Daoy (cell line): ENCODE data around the gene WFS1. TPM values are rescaled to one million over a fixed set of nuclear protein-coding genes. Genes with fewer than 3 reads are reported as not detected.

Experiments used
- DNase-seq: peaks from one replicate; pipeline ENCODE4 v3.0.0-alpha.2; 2015; ENCODE audit warnings: low read depth
- total RNA-seq: library from RNA; depleted of rRNA; stranded (reverse); fragments of >200 nt; shearing (Covaris generic); gene quantifications from 2 replicates; pipeline ENCODE4 v1.2.3, GENCODE V29; 2014

WFS1 gene
- total RNA-seq, 1 experiment from 2014 or later, result 19.3 TPM

DNA sequence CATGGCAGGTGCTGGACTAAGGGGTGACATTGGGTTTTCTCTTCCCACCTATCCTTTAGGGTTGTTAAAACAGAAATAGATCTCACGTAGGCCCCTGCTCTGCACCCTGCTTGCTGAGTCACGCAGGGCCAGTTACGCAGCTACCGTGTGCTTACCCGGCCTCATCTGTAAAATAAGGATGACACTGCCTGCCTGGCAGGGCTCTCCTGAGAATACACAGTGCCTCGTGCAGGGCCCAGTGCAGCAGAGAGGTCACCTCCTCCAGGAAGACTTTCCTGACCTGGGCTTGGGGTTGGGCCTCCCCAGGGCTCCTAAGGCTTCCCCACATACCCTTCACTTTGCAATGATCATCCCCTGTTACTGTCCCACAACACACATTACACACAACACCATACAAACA lies 35.7 kb upstream of the WFS1 start:
- DNase-seq, result no peak

DNA sequence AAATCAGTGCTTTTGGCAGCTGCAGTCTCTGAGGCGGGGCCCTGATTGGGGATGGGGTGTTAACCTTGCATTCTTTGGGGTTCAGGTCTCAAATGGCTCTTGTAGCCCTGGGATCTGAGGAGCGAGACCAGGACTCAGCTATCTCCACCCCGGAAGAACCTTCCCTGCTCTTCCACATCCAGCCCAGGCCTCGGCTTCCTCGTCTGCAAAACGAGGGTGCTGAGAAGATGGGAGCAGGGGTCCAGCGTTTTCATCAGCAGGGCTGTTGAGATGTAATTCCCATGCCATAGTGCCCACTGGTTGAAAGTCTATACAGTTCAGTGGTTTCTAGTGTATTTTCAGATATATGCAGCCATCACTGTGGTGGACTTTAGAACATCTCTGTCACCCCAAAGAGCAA lies 34.6 kb upstream of the WFS1 start:
- no peak for DNase-seq

DNA sequence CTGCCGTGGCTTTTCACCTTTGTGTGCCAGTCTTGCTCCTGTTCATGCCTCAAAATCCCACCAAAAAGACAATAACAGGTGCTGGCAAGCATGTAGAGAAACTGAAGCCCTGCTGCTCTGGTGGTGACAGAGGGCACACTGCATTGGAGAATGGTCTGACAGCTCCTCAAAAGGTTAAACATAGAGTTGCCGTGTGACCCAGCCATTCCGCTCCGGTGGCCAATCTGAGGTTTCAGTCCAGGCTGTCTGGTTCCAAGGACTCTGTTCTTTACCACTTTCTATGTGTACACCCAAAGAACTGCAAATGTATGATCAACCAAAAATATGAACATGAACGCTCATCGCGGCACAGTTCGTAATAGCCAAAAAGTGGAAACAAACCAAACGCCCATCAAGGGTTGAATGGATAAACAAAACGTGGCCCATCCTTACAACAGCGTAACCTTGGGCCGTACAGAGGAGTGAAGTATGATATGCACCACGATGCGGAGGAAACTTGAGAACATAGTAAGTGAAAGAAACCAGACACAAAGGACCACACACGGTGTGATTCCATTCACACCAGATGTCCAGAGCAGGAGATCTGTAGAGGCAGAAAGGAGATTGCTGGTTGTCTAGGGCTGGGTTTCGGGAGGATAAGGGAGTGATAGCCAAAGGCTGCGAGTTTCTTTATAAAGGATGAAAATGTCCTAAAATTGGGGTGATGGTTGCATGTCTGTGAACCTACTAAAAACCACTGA lies 33.6 kb upstream of the WFS1 start:
- no peak for DNase-seq

DNA sequence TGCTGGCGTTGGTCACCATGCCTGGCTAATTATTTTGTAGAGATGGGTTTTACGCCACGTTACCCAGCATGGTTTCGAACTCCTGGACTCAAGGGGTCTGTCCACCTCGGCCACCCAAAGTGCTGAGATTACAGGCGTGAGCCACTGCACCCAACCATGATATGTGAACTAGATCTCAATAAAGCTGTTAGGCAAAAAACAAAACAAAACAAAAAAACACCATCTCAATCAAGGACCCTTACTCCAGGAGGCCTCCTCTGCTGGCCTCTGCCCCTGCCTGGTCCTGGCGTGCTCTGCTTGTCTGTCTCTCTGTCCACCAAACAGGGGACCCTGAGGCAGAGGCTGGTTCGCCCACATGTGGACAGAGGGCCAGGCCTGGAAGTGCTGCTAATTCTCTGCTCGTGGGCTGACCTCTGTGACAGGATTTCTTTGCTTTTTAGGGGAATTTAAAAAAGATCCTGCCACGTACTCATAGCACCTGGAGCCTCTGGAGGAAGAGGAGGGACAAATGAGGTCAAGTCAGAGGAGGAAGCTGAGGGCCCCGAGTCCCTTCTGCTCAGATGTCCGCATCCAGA lies 32.7 kb upstream of the WFS1 start:
- DNase-seq, result no peak

DNA sequence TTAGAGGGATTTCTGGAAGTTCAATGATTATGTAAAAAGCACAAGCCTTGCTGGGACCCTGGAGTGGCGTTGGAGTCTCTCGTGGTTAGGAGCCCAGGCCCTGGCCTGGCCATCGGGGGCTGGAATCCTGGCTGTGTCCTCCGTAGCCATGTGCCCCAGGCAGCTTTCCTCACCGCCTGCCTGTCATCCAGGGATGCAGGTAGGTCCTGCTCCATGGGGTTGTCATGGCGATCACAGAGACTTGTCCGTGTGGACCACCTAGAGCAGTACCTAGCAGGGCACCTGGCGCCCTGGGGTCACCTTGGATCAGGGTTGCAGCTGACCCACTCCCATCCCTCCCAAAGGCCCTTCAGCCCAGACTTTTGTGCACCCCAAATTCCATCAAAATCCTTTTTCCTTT lies 30.2 kb upstream of the WFS1 start:
- DNase-seq, result no peak

DNA sequence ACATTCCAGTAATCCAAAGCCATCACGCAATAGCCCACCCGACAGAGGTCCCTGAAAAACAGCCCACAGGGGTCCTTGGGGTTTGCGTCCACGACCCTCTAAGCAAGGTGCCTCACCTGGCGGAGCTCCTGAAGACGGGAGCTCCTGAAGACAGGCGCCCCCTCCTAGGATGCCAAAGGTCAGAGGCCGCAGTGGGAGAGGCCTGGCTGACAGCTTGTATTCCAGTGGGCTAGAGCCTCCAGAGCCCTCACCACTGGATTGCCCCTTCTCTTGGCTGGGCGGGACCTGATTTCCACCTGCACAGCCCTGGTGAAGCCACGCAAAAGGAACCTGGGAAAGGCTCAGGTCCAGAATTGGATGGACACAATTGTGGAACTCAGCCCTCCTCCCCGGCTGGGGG lies 29.7 kb upstream of the WFS1 start:
- no peak for DNase-seq

DNA sequence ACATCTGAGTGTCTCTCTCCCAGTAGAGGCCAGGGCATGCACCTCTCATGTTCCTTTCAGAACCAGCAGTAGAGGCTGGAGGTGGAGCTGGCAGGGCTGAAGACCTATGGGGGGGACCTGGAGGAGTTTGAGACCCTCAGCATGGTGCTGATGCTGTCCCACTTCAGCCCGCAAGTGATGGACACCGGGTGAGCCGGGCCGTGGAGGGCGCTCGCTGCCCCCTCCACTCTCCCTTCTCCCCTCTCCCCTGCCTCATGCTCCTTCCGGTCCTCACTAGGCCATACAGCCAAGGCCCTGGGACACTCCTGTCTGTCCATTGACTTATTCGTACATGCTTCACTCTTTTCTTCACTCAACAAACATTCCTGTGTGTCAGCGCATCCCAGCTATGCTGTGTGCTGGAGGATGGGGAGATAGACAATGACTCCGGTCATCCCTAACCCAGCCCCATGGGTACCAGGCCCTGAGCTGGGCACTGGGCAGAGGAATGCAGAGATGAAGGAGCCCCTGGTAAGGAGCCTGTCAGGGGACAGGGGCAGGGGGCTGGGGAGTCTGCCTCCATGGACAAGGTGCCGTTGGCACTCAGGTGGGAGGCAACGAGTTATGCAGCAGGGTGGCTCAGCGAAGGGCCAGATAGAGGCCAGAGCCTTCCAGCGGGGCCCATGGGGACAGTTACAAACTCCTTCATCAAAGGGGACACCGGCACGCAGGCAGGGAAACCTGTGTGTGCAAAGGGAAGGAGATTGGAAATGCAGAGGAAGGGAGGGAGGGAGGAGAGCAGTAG lies 28.4 kb upstream of the WFS1 start:
- DNase-seq, result no peak

DNA sequence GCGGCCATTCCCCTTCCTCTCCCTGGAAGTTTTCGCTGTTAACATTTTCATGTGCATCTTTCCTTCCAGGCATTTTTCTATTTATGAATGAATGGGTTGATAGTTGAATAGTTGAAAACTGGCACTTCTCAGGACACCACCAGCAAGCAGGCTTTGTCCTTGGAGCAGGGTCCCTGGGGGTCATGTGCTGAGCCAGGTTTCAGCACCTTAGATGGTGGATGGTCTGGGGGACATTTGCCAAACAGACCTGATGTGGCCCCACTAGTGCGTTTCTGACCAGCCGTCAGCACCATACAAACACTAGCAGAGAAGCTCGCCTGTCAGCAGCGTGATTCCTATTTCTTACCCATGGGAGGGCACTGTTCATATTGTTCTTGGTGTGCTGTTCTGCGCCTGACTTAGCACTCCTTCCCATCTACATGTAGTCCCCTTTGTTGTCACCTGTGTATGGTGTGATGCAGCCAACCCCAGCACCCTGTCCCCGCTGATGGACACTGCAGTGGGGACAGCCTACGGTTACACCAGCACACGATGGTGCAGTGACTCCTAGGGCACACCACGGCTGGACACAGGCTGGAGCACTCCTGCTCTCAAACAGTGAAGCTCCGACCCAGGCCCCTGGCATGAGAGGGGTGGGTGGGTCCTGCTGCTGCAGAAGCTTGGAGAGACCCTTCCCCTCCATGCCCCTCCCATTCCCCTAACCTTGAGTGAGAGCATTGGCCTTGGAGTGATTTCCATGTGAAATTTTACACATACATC lies 27.2 kb upstream of the WFS1 start:
- no peak for DNase-seq

DNA sequence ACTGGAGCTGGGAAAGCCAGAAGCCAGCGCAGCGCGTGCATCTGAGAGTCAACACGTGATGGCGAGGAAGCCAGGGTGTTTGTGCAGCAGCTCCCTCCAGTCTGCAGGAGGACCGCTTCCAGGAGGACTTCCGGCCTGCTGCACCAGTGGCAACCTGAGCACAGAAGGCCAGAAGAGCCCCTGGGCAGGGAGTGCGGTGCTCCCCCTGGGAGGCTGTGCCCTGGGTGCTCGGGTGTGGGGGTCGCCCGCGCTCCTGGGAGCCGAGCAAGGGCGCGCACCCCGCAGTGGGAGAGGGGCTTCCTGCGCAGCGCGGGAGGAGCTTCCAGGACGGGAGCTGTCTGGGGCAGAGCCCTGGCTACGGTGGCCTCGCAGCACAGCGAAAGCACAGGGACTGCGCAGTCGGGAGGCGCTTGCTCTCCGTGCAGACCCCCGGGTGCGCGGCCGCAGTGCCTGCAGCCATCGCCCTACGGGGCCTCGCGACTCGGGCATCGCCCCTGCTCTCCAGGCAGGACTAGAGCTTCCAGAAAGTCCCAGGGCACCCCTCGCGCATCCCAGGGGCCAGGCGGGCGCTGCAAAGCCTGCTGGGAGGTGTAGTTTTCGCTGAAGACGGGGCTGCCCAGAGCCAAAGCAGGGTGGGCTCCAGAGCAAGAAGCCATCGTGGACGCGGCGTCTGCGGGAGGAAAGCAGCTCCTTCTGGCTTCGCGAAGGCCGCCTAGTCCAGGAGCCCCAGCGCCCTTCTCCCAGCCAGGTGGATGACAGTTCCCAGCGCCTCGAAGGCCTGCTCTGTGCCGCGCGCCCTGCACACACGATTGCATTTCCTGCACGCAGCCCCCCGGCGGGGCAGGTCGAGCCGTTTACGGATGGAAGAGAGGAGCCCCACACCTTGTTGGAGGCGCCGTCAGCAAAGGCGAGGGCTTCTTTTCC lies 24.1 kb upstream of the WFS1 start:
- peak; percentile 27 for DNase-seq

DNA sequence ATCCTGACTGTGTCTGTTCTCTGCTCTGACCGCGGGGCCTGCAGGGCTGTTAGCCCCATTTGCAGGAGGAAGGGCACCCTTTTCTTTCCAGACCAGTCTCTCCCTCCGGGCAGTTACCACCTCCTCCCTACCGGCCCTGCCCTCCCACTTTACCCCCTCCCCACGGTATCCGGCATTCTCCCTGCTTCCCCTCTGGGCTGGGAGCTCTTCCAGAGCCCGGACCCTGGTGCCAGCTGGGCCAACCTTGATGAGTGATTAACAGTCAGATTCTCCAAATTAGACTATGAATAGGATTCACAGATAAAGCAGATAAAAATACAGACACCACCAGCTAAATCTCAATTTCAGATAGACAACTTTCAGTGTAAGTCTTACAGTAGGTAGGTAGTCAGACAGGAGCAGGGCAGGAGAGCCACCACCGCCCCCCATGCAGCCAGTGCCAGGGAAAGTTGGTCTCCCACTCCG lies 23.4 kb upstream of the WFS1 start:
- no peak for DNase-seq

DNA sequence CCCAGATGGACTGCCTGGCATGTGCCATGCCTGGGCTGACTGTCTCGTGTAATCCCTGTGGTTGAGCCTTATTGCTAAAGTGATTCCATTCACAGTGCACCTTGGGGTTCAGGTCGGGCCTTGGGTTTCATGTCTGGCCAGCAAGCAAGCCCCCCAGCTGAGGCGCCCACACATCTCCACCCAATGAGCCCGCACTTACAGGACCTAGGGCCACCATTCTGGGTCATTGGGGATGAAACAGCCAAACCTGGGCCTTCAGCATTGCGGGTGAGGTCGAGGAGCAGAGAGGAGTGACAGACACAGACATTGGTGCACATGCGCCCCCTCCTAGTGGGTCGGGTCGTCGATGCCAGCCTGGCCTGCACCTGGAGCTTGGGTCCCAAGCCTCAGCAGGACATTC lies 21.3 kb upstream of the WFS1 start:
- no peak for DNase-seq

DNA sequence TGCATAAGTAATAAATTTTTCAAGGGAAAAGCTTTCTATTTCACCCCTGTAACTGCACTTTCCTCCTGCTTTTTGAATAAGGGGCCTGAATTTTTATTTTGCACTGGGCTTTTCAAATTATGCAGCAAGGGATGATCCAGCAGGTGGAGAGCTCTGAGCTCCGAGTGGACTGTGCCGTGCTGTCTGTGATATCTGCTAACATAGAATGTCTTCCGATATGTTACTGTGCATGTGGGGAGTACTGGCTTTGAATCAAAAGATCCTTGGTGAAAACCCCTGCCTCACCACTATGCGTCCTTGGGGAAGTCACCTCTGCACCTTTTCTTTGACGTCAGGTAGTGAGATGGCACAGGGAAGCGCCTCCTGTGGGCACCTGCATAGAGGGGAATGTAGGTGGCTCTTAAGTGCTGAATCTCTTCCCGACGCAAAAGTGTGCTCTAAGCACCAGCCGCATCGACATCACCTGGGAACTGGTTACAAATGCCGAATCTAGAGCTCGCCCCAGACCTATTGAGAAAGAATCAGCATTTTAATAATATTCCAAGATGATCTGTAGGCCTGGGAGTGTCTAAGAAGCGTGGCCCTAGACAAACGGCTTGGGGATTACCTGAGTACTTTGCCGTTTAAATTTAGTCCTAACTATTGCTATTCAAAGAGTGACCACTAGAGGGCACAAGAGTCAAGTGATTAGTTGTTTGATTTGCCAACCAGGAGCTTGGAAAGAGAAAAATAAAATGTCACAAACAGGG lies 19.2 kb upstream of the WFS1 start:
- peak; percentile 38 for DNase-seq

DNA sequence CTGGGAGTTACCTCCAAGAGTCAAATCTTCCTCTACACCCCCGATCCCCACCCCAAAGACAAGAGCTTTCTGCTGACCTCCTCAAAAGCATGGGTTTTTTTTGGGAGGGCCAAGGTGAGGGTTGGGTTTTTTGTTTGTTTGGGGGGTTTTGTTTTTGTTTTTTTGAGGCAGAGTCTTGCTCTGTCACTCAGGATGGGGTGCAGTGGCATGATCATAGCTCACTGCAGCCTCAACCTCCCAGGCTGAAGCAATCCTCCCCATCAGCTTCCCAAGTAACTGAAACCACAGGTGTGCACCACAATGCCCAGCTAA lies 18.7 kb upstream of the WFS1 start:
- no peak for DNase-seq

DNA sequence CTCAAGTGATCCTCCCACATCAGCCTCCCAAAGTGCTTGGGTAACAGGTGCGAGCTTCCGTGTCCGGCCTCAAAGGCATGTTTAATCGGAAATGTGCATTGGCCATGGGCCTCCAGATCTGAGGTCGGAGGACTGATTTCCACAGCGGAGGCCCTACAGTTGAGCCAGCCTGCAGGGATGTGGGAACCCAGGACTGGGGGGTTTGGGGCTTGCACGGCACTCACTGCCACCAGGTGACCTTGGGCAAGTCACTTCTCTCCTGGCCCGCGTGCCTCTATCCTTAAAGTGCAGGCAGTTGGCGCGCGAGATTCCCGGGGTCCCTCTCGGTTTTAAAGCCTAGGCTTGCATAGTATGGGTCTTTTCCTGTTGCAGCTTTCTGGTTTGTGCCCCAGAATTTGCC lies 18.3 kb upstream of the WFS1 start:
- DNase-seq, result no peak

DNA sequence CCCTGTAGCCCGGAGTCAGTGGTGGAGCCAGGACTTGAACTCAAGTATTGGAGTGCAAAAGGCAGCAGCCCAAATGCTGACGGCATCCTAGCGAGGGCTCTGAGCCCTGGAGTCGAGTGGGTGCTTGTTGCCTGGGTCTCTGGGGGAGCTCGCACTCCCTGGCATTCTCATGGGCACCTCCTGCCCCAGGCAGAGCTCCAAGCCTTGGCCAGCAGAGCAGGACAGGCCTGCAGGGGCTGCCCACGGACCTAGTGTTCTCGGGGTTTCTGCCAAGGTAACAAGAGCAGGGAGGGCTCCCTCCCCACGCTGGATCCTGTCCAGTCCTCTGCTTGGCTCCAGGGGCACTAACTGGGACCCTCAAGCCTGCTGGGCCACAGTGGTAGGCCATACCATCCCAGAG lies 17.6 kb upstream of the WFS1 start:
- no peak for DNase-seq

DNA sequence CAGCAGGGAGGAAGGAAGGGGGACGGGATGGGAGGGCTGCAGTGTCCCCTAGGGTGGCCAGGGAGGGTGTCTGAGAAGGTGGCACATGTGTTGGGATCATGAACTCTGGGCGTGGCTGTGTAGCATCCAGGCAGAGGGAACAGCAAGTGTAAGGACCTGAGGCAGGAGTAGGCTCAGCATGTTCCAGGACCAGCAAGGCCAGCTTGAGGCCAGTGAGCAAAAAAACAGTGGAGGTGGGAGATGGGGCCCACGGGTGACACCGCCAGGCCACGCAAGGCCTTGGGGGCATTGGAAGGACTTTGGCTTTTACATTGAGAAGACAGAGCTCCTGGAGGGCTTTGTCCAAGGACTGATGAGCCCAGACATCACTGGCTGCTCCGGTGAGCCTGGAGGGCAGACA lies 16.5 kb upstream of the WFS1 start:
- DNase-seq, result no peak

DNA sequence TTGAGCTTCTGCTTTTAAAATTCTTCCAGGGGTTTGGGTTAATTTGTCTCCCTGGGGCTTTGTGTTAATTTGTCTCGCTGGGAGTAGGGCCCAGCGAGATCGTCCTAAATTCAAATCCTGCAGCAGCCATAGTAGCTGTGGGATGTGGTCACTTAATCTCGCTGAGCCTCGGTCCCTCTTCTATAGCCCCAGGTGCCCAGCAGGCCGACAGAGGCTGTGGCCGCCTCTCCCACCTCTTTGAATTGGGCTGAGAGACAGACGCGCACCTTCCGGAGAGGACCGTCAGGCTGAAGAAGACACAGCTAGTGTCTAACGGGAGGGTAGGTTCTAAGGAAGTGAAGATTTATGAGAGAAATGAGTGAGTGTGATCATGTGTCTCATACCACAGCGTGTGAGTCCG lies 15.7 kb upstream of the WFS1 start:
- DNase-seq, result no peak

DNA sequence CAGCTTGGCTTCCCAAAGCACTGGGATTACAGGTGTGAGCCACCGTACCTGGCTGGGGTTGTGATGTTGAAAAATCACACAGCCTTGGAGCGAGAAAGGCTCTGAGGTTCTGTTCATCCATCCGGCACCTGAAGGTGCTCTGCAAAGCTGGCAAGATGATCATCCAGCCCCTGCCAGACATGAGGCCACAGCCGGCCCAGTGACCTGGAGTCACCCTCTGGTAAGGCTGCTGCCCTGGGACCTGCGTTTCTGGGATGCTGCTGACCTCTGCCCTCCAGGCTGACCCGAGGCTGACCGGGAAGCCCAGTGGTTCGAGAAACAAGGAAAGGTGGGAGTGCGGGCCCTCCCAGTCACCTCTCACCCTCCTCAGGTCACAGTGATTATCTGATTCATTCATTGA lies 13.5 kb upstream of the WFS1 start:
- no peak for DNase-seq

DNA sequence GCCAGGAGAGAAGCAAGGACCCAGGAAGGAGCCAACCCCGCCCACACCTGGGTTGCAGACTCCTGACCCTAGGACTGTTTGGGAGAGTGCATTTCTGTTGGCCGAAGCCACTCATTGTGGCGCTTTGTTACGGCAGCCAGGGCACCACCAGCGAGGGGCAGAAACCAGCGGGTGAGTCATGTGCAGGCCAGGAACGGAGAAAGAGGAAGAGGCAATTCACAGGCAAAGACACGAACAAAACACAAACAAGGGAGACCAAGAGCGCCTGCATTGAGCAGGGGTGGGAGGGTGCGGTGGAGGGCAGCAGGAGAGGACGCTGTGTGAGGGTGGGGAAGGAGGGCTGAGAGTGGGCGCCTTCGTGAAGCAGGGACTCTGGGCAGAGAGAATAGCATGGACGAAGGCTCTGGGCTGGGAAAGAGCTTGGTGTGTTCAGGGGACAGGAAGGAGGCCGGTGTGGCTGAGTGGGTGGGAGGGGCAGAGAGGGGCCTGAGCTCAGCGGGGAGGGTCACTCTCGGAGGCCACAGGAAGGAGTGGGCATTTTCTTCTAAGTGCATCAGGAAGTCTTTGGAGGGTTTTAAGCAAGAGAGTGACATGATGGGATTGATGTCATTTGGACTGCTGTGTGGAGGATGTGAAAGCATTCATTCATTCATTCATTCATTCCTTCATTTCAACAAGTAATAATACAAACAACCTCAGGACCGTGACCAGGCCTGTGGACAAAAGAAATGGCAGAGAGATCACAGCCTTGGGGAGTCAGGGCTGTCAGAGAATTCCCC lies 12.2 kb upstream of the WFS1 start:
- DNase-seq, result peak; percentile 61

DNA sequence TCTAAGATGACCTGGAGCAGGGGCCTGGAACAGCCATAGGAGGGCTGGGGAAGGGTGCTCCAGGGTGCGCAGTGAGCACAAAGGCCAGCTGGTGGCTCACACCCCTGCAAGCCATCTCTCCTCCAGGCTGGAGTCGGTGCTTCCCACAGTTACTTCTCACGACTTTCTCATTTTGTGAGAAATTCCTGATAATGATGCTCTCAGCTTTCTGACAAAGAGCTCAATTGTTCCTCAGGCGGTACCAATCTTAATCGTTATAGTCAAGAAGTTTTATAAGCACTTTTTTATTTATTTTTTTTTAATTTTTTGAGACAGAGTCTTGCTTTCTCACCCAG lies 11.7 kb upstream of the WFS1 start:
- no peak for DNase-seq
